HG03103 (cell line): ENCODE results near the gene GABBR2.

Experiments used
- ATAC-seq: cut with Tn5 transposase; IDR thresholded peaks from one replicate; pipeline ENCODE4 v1.9.1; 2021; ENCODE audit warnings: low read depth; ENCODE audit not compliant: unreplicated experiment

The GABBR2 gene

DNA sequence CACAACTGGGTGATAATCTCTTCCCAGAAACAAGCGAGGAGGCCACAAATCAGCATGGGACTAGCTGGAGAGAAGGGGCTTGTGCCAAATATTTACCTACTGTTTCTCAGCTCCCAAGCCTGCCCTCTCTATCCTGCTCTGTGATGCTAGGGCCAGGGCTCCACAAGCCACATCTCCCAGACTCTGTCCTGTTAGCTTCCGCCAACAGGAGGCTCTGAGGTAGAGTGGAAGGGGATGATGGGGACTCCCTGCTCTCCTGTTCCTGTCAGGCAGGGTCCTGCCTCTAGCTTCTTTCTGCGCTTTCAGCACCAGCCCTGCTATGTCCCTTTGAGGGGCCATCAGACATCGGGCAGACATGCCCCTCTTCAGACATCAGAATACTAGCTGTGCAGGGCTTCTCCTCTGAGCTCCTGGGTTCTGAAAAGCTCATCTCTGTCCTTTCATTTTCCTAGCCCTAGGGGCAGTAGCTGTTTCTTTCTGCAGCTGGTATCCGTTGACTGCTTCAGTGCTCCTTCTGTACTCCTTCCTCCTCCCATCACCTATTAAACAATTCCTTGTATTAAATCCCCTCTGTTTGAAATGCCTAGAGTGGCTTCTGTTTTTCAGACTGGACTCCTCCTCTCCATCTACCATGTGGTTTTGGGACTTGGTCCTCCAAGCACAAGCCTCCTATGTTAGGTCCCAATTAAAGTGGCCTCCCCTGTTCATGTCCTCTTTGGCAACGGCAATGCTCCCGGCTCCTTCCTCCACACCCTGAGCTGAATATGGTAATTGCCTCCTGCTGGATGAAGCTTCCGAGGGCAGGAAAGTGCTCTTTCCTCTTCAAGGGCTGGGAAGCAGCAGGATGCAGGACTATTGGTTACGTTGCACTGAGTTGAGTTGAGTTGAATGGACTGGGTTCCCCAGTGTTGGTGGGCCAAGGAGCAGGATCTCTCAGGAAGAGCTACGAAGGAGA, 292.2 kb downstream of the GABBR2 start:
- ATAC-seq, result no peak

DNA sequence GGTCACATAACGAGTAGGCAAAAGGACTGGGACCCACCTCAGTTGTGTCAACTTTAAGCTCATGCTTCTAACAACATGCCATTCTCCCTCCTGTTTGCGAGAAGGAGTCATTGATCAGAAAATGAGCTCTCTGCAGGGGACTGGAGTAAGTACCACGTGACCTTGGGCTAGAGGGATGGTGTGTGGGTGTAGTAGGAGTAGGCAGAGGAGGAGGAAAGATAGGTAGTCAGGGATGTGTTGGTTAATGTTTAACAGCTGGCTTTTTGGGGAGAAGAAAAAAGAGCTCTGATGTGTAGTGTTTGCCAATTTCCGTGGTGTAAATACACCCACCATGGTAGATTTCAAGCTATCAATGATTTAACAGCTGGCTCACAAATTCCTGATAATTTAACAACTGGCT, 293.0 kb downstream of the GABBR2 start:
- no peak for ATAC-seq

DNA sequence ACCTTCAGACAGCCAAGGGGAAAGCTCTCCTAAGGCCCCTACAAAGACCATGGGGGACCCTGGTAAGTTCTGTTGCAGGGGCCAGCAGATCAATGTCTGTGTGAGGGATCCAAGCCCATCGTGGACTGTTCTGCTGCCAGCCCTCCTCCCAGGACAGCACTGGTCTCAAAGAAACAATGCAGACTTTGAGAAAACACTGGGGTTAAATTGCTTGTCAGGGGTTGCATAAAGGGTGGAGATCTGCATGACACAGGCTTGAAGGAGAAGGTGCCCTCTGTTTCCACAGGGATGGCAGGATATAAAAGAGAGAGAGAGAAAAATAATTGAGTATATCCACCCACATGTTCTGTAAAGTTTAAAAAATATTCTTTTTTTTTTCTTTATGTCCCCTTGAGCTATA, 295.7 kb downstream of the GABBR2 start:
- no peak for ATAC-seq

DNA sequence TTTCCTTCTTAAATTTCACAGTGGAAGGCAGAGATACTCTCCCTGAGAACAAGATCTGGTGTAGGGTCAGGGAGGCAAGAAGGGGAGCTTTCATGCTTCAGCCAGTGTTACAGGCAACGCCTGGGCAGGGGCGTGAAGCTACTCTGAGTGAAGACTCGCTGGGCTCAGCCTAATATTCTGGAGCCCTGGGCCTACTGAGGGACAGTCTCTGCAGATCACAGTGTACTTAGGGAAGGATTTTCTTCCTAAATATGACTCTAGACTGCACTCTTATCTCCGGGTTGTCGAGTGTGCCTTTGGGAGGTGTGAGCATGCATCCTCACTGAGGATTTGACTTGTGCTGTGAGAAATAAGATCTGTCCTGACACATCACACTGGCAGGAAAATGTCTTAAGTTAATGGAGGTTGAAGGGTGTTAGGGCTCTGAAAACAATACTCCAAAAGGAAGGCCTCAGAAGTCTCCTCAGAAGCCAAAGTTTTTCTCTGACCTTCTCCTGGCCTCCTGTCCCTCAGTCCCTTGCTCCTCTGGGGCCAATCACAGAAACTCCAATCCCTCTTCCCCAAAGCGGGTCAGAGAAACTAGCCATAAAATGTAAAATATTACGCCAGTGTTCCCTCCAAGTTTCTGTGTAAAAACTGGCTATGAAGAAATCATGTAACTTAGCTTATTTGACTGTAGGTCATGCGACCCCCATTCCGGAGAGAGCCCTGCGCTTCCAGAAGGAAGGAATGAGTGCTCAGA, 296.5 kb downstream of the GABBR2 start:
- no peak for ATAC-seq

DNA sequence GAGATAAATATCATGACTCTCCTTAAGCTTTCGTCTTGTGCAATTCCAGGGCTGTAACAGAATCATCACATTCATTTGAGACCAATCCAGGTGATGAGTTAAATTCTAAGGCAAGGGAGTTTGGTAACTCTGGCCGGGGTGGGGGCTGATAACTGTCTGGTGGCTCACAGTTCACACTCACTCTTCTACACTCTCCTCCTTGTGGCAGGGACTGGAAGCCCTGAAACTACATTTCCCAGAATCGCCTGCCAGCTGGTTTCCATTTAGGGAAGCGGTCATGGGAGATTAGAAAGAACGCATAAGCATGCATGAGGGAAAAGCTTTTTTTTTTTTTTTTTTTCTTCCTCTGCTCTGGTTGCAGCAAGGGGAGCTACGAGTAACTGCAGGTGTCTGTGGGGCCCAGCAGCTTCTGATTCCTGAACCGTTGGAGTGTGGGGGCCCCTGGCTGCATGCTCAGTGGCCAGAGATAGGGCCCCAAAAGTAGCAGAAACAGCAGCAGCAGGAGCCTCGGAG, 298.5 kb downstream of the GABBR2 start:
- ATAC-seq, result no peak

DNA sequence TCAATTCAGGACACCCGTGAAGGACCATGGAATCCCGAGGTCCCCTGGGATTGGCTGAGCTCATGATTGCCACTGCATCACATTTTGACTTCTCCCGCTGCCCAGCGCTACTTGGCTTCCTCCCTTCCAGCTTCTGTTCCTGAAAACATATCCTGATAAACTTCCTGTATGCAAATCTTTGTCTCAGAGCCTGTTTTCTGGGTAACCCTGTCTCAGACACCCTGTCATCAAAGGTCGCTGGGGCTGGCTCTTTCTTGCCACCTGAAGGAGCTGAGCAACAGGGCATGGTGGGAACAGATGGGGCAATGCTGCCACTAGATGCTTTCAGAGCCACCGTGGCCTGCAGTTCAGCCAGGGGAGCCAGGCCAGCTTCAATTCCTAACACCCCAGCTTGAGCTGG, 299.0 kb downstream of the GABBR2 start:
- no peak for ATAC-seq

DNA sequence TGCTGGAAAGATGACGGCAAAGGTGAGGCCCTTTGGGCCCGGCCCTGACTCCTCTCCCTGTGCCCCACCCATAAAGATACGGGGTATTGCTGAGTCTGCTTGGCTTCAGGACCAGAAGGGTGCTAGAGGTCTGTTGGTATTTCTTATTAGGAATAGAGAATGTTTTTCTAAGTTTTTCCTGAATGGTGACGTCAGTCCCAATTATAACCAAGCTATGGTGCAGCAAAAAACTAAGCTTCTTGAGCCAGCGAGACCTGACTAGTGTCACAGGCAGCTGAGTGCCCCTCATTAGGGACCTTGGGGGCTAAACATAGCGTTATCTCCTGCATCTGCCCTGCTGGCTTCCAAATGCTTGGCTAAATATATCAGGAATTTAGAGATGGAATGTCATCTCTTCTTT, 302.3 kb downstream of the GABBR2 start:
- ATAC-seq, result no peak

DNA sequence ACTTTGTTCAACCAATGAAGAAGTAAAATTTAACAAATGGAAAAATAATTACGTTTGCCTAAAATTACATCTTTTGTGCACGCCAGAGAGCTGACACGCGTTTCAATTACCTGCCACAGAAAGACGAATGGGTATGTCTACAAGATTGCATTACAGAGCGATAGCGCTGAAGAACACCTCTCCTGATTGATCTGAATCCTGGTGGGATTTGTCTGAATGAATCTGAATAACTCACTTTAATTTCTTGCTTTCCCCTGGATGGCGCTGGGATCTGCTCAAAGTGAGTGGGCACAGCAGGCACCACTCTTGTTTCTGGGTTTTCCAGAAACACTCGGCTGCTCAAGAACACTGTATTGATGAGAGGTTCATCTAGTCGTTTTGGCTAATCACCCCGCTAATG, 304.5 kb downstream of the GABBR2 start:
- ATAC-seq, result no peak

DNA sequence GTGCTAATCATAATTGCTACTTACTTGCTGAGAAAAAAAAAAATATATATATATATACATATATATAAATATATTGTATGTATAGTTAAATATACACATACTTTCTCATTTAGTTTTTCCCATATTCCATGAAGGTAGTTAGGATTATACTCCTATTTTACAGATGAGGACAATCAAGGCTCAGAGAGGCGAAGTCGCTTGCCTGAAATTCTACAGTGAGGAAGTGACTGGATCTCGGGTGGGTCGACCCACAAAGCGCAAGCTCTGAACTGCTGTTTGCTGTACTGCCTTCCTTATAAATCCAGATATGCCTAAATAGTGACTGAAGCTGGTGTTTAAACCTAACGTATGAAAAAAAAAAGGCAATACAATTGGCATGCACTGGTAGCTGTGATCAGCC, 305.0 kb downstream of the GABBR2 start:
- ATAC-seq, result no peak

DNA sequence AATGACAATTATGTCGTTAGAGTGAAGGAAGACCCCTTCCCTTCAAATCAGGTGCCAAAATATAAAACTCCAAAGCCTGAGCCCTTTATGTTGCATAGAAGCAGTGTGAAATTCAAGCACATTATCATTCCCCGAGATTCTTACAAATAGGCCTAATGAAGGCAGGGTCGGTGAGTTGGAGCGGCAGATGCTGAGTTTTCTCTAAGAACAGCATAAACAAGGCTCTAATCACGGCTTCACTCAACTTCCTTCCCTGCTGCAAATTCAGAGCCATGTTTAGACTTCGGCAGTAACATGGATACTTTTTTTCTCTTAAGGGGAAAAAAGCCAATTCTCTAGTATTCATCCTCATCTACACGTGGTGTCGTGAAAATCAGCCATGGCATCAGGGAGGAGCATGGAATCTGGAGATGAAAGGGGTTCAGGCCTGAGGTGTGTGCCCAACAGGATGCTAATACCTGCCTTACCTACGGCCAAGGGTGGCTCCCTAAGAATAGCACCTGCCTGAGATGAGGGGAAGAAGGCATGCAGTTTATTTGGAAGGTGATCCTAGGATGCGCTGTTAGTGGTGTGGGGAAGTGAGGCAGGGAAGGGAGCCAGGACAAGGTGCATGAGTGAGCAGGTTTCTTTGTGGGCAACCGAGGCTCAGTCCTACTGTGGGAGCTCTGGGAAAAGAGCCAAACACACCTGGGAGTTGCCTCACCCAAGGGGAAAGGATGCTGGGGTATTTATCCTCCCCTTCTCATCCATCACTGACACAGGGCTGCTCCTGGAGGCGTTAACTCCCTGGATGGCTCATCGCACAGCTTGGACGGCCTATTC, 306.5 kb downstream of the GABBR2 start:
- no peak for ATAC-seq

DNA sequence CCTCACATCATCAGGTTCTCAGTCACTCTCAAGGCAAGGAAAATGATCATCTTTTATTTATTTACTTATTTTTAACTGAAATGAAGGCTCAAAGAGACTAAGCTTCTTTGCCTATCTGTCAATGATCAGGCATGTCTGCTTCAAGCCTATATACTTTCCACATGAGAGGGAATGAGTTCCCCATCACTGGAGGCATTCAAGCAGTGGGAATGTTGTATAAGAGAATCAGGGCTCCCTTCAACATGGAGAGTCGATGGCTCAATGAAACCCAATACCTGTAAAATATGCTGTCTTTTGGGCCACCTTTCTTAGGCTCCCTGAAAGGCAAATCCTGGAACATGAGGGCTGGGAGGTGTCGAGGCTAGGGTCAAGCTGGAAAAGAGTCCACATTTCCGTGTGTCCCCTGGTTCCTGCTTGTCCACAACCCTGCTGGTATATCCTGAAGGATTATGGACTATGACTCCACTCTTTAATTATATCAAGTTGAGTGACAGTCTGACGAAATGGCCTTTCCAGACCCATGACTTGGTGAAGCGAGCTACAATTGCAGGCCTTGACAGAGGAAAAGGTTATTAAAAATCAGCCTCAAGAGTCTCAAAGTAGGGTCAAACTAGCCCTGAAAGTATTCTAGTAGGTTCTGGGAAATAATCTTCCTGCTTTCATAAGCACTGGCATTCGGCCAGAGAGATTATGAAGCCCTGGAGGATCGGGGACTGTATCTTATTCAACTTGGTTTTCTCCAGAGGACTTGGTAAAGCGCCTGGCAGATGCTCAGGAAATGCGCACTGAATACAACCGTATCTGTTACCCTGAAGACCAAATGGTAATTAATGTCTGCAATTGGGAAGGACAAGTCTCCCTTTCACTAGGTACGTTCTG, 307.4 kb downstream of the GABBR2 start:
- no peak for ATAC-seq

DNA sequence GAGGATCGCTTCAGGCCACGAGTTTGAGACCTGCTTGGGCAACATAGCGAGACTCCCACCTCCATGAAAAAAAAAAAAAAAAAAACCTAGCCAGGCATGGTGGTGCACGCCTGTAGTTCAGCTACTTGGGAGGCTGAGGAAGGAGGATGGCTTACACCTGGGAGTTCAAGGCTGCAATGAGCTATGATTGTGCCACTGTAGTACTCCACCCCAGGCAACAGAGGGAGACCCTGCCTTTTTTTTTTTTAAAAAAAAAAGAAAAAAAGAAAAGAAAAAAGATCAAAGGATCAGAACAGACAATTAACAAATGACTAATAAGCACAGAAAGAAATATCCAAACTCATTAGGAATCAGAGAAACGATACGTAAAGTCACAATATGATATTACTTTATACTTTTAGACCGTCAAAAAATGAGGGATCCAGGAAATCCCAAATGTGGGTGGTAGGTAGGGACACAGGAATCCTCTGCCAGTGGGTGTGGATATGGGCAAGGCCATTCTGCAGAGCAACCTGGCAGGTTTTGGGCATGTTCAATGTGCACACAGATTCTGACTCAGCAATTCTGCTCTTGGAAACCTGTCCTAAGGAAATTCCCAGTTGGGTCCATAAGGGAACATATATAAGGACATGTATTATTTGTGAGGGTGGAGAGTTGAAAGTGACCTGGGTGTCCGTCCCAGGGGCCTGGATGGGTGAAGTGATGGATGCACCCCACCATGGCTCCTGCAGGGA, 308.6 kb downstream of the GABBR2 start:
- no peak for ATAC-seq

DNA sequence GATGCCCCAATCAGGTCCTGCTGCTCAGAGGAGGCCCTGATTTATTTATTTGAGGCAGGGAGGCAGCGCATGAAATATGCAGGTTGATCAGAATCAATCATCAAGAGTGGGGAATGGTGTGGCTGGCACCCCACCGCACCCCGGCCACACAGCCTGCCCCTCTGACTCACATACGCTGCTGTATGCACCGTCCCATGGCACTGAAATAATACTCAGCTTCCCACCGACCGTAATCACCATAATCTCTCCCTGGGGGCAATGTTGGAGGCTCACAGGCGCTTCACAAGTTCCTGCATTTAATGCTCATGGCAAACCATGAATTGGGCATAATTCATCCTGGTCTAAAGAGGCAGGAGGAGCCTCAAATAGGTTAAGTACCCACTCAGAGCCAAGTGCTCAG, 312.1 kb downstream of the GABBR2 start:
- ATAC-seq, result no peak

DNA sequence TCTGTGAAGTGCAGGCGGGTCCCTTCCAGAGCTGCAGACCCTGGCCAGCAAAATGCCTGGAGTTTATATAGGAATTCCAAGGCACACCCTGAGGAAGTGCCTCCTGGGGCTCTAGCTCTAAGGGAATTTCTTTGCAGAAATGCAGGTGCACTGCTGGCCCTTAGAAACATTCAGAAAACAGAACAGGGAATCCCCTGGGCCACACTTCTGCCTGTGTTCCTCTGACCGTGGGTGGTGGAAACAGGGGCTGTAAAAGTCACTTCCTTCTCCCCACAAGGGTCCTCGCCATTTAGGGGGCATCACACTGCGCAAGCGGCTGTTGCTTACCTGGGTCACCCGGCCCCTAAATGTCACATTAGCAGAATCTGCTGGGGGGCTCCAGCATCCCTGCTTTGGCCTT, 312.5 kb downstream of the GABBR2 start:
- ATAC-seq, result no peak

DNA sequence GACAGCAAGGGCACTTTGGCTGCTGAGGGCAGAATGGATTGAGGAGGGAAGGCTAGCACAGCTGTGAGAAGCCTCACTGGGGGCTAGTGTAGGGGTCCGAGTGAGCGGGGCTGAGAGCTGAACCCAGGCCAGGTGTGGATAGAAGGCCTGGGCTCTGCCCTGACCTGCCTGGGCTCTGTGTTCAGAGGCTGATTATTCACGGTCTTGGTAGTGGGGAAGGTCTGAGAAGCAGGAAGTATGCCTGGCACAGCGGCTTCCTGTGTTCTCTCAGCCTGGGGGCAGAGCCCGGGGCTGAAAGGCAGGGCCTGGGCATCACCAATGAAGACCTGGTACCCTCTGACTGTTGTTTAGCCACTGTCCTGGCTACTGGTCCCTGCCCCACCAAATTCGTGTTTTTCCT, 316.9 kb downstream of the GABBR2 start:
- no peak for ATAC-seq

DNA sequence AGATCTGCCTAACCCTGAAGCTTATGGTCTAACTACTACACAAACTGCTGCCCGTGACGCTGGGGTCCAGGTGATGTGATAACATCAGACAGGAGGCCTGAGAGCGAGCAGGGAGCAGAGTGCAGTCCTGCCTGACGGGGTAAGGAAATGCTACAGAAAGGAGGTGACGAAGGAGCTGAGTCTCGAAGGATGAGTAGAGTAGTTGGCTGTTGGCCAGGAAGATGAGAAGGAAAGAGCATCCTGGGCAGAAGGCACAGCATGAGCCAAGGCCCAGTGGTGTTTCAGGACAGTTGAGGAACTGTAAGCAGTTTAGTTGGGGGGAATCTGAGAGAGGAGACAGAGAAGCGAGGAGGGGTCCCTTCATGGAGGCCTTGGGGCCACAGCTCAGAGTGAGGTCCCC, 317.3 kb downstream of the GABBR2 start:
- no peak for ATAC-seq

DNA sequence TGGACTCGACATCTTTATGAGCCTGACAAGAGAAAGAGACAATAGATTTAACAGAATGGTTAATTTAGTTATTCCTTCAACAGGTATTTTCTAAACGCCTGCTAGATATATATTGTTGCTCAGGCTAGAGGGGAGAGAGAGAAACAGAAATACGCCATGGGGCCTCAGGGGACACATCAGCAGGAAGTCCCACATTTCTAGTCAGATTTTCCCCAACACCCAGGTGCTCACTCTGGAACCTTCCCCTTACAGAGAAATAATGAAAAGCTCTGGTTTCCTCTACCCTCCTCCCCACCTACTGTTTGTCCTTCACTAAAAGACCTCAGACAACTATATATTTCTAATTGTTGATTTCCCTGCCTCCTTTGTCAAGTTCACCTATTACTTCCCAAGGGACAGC, 323.0 kb downstream of the GABBR2 start:
- ATAC-seq, result no peak

DNA sequence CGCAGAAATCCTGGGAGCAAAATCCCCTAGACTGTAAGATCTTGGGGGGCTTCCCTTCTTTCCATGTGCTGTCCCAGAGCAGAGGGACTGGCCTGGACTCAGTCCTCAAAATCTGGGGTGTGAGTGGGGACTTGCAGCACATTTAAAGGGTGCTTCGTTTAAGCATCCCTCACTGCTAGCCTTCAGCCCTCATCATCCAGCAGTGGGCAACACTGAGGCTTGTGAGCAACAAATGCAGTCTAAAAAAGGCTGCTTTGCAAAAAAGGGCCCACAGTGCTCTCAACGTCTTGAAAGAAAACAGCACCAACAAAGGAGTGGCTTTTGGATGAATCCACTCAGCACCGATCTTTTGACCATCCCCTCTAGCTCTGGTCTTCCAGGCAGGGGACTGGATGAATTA, 325.0 kb downstream of the GABBR2 start:
- no peak for ATAC-seq
